Dendritic cell treated with granulocyte-macrophage colony-stimulating factor and Interleukin-4, amounts not matched to agents 40 ng/mL and 50 ng/mL, for 4 days (primary cell): ENCODE measurements around the gene POMGNT2.

Experiments
- H3K27ac Mint-ChIP-seq: one replicate; pipeline ENCODE4 v1.8.0; 2022; ENCODE audit warnings: mild to moderate bottlenecking, mixed read lengths
- H3K27me3 Mint-ChIP-seq: one replicate; pipeline ENCODE4 v1.8.0; 2022; ENCODE audit warnings: mild to moderate bottlenecking, mixed read lengths
- H3K36me3 Mint-ChIP-seq: one replicate; pipeline ENCODE4 v1.8.0; 2022; ENCODE audit warnings: low read depth, mixed read lengths
- H3K4me1 Mint-ChIP-seq: one replicate; pipeline ENCODE4 v1.8.0; 2022; ENCODE audit warnings: low read depth, mixed read lengths
- H3K4me3 Mint-ChIP-seq: one replicate; pipeline ENCODE4 v1.8.0; 2022; ENCODE audit warnings: mild to moderate bottlenecking, moderate library complexity, mixed read lengths
- H3K9me3 Mint-ChIP-seq: one replicate; pipeline ENCODE4 v1.8.0; 2022; ENCODE audit warnings: mixed read lengths
- intact Hi-C: fragments of 100-400 bp; cut with micrococcal nuclease; formaldehyde crosslinking; loops from one replicate; pipeline ENCODE4 v1.15.0; 2022

POMGNT2 gene

GRCh38 chr3:43105596-43106292 is at the start of gene POMGNT2:
Gene POMGNT2, minus strand, starts transcription at chr3:43106079. Its CDS starts 24,648 bp downstream, at chr3:43081431.
- peaks cover 16% of the 10 kb centered on the region for H3K27me3 Mint-ChIP-seq
- no peaks in the 10 kb centered on the region for H3K9me3 Mint-ChIP-seq
- intact Hi-C loops, result no loop called here
- peak within 1 kb of the TSS; percentile 84 for H3K4me3 Mint-ChIP-seq
- peak within 1 kb of the TSS; percentile 53 for H3K27ac Mint-ChIP-seq
- peaks cover 11% of the 10 kb centered on the region for H3K4me1 Mint-ChIP-seq
- no peaks in the 10 kb centered on the region for H3K36me3 Mint-ChIP-seq

- H3K27ac Mint-ChIP-seq, result no peak overlapping the region
- H3K9me3 Mint-ChIP-seq, result peaks cover 1% of the 10 kb centered on the region
- H3K36me3 Mint-ChIP-seq, result no peaks in the 10 kb centered on the region
- no peak overlapping the region for H3K4me3 Mint-ChIP-seq
- peaks cover 26% of the 10 kb centered on the region for H3K27me3 Mint-ChIP-seq
- H3K4me1 Mint-ChIP-seq, result no peaks in the 10 kb centered on the region
- intact Hi-C loops, result loop anchor here (2.0 kb wide), 1 partner anchor 194 kb away; no protein-coding TSS in a partner anchor
Measured at GRCh38 chr3:43154980-43155379, 49.1 kb upstream of the POMGNT2 start.

- Mint-ChIP-seq H3K27ac (no peak overlapping the region), H3K36me3 (no peaks in the 10 kb centered on the region), H3K9me3 (peaks cover 13% of the 10 kb centered on the region), H3K4me3 (no peak overlapping the region), H3K27me3 (peaks cover 27% of the 10 kb centered on the region), H3K4me1 (no peaks in the 10 kb centered on the region)
- intact Hi-C loops, result loop anchor here (2.0 kb wide), 1 partner anchor 193 kb away; no protein-coding TSS in a partner anchor
Measured at GRCh38 chr3:43153216-43154083, 47.6 kb upstream of the POMGNT2 start.

- Mint-ChIP-seq H3K4me3 (no peak overlapping the region), H3K36me3 (no peaks in the 10 kb centered on the region), H3K27me3 (peaks cover 27% of the 10 kb centered on the region), H3K9me3 (peaks cover 13% of the 10 kb centered on the region), H3K27ac (no peak overlapping the region), H3K4me1 (peaks cover under 1% of the 10 kb centered on the region)
- intact Hi-C loops, result no loop called here
Measured at GRCh38 chr3:43152649-43153048, 46.8 kb upstream of the POMGNT2 start.

GRCh38 chr3:43148033-43148432 is 42.2 kb upstream of the POMGNT2 start:
- Mint-ChIP-seq H3K36me3 (no peaks in the 10 kb centered on the region), H3K4me1 (peaks cover 27% of the 10 kb centered on the region)

GRCh38 chr3:43146599-43146998 is 40.7 kb upstream of the POMGNT2 start:
- Mint-ChIP-seq H3K4me3 (no peak overlapping the region), H3K36me3 (no peaks in the 10 kb centered on the region), H3K27ac (peak overlapping the region; percentile 67), H3K4me1 (peaks cover 27% of the 10 kb centered on the region), H3K27me3 (peaks cover 8% of the 10 kb centered on the region), H3K9me3 (peaks cover 13% of the 10 kb centered on the region)
- intact Hi-C loops, result no loop called here

More at GRCh38 chr3:43148033-43148432, 42.2 kb upstream of the POMGNT2 start:
- peaks cover 13% of the 10 kb centered on the region for H3K9me3 Mint-ChIP-seq
- no peak overlapping the region for H3K4me3 Mint-ChIP-seq
- no peak overlapping the region for H3K27ac Mint-ChIP-seq
- intact Hi-C loops, result no loop called here
- peaks cover 15% of the 10 kb centered on the region for H3K27me3 Mint-ChIP-seq

- intact Hi-C loops, result no loop called here
- Mint-ChIP-seq H3K4me3 (no peak overlapping the region), H3K9me3 (peaks cover 11% of the 10 kb centered on the region)
Measured at GRCh38 chr3:43144761-43145490, 39.0 kb upstream of the POMGNT2 start.

GRCh38 chr3:43142472-43142871 is 36.6 kb upstream of the POMGNT2 start:
- Mint-ChIP-seq H3K9me3 (no peaks in the 10 kb centered on the region), H3K4me3 (no peak overlapping the region), H3K36me3 (no peaks in the 10 kb centered on the region), H3K27me3 (peaks cover 3% of the 10 kb centered on the region), H3K4me1 (peaks cover 25% of the 10 kb centered on the region), H3K27ac (no peak overlapping the region)
- intact Hi-C loops, result no loop called here

More at GRCh38 chr3:43144761-43145490, 39.0 kb upstream of the POMGNT2 start:
- Mint-ChIP-seq H3K4me1 (peaks cover 27% of the 10 kb centered on the region), H3K27me3 (peaks cover 4% of the 10 kb centered on the region), H3K27ac (no peak overlapping the region), H3K36me3 (no peaks in the 10 kb centered on the region)

GRCh38 chr3:43138488-43139231 is 32.8 kb upstream of the POMGNT2 start:
- Mint-ChIP-seq H3K27ac (no peak overlapping the region), H3K36me3 (no peaks in the 10 kb centered on the region), H3K4me3 (no peak overlapping the region), H3K27me3 (peaks cover 3% of the 10 kb centered on the region), H3K4me1 (no peaks in the 10 kb centered on the region), H3K9me3 (peaks cover 10% of the 10 kb centered on the region)
- intact Hi-C loops, result no loop called here

GRCh38 chr3:43132870-43133636 is 27.2 kb upstream of the POMGNT2 start:
- H3K4me1 Mint-ChIP-seq, result no peaks in the 10 kb centered on the region
- intact Hi-C loops, result no loop called here
- no peak overlapping the region for H3K4me3 Mint-ChIP-seq
- H3K36me3 Mint-ChIP-seq, result no peaks in the 10 kb centered on the region
- H3K9me3 Mint-ChIP-seq, result peaks cover 10% of the 10 kb centered on the region
- H3K27ac Mint-ChIP-seq, result no peak overlapping the region
- no peaks in the 10 kb centered on the region for H3K27me3 Mint-ChIP-seq

GRCh38 chr3:43132193-43132592 is 26.3 kb upstream of the POMGNT2 start:
- peaks cover 8% of the 10 kb centered on the region for H3K9me3 Mint-ChIP-seq
- no peaks in the 10 kb centered on the region for H3K4me1 Mint-ChIP-seq
- intact Hi-C loops, result no loop called here
- no peaks in the 10 kb centered on the region for H3K36me3 Mint-ChIP-seq
- H3K4me3 Mint-ChIP-seq, result no peak overlapping the region
- no peaks in the 10 kb centered on the region for H3K27me3 Mint-ChIP-seq
- H3K27ac Mint-ChIP-seq, result no peak overlapping the region

GRCh38 chr3:43128464-43128863 is 22.6 kb upstream of the POMGNT2 start:
- intact Hi-C loops, result no loop called here
- Mint-ChIP-seq H3K4me3 (no peak overlapping the region), H3K4me1 (no peaks in the 10 kb centered on the region), H3K36me3 (no peaks in the 10 kb centered on the region), H3K27me3 (no peaks in the 10 kb centered on the region), H3K9me3 (peaks cover 9% of the 10 kb centered on the region), H3K27ac (no peak overlapping the region)

- intact Hi-C loops, result no loop called here
- no peaks in the 10 kb centered on the region for H3K4me1 Mint-ChIP-seq
Measured at GRCh38 chr3:43126536-43126935, 20.7 kb upstream of the POMGNT2 start.

More at GRCh38 chr3:43126536-43126935, 20.7 kb upstream of the POMGNT2 start:
- no peaks in the 10 kb centered on the region for H3K27me3 Mint-ChIP-seq
- no peak overlapping the region for H3K27ac Mint-ChIP-seq
- H3K36me3 Mint-ChIP-seq, result no peaks in the 10 kb centered on the region
- peaks cover 10% of the 10 kb centered on the region for H3K9me3 Mint-ChIP-seq
- H3K4me3 Mint-ChIP-seq, result no peak overlapping the region
